HG03196 (cell line): ENCODE data around the gene NELL1.
A peak's percentile ranks its signal among the peaks of the same experiment; 100 is the strongest.

ENCODE experiments used
- ATAC-seq: cut with Tn5 transposase; IDR thresholded peaks from one replicate; pipeline ENCODE4 v1.9.1; 2021; ENCODE audit not compliant: unreplicated experiment

Gene NELL1

DNA sequence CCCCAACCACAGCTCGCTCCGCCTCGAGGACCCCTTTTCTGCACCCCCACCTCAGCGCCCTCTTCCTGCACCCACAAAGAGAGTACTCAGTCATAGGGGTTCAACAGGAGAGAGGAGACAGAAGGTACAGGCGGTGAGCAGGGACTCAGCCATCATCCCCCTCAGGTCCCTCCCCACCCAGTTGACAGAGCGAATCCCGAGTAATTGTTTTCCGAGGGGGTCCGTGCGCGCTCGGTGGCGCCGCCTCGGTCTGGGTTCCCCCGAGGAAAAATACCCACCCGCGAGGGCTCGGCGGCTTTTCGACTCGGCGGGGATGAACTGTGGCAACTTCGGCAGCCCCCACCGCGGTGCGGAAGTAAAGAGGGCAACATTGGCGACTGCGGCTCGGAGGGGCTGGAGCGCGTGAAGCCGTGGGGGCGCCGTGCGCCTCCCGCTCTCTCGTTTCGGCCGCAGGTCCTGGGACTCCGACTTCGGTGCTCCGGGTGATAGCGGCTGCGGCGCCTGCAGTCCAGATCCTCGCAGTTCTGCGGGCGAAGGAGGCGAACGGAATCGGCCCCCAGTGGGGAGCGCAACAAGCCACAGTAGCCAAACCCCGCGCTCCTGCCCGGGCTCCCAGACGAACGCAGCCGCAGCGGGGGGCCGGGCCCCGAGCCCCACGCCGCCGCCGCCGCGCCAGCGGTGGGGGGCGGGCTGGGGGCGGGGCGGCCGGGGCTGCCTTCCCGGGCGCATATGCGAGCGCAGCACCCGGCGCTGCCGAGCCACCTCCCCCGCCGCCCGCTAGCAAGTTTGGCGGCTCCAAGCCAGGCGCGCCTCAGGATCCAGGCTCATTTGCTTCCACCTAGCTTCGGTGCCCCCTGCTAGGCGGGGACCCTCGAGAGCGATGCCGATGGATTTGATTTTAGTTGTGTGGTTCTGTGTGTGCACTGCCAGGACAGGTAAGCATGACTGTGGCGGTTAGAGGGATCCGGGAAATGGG, at the start of gene NELL1:
Gene NELL1 (plus strand): TSS at position 743 of the 976 bp plus-strand sequence.
- no peak for ATAC-seq

DNA sequence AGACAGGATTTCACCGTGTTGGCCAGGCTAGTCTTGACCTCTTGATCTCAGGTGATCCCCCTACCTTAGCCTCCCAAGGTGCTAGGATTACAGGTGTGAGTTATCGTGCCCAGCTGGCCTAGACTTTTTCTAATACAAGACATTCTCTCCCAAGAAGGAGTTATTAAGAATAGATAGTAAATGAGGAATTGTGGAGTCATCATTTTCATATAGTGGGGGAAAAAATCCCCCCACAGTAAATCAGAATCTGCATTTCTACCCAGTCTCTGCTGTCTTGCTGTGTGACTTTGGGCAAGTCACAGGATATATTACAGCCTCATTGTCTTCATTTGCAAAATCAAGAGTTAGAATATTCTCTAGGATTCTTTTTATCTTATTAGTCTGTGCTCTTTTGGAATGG, 48.4 kb upstream of the NELL1 start:
- ATAC-seq = no peak

DNA sequence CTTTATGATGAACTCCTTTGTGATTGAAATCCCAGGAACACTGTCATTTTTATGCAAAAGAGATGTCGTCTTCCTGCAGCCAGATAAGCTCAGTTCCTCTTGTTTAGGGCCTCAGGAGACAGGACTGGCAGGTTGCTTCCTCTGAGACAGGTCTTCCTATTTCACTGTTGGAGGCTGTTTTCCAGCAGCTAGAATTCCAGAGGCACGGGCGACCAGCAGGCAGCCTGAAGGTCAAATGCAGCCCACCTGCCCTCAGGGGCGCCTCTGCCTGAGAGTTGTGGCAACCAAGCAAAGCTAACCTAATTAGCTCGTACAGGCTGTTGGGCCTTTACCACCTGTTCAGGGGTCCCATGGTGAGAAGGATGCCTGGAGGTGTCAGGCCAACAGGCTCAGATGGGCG, 47.7 kb upstream of the NELL1 start:
- no peak for ATAC-seq

DNA sequence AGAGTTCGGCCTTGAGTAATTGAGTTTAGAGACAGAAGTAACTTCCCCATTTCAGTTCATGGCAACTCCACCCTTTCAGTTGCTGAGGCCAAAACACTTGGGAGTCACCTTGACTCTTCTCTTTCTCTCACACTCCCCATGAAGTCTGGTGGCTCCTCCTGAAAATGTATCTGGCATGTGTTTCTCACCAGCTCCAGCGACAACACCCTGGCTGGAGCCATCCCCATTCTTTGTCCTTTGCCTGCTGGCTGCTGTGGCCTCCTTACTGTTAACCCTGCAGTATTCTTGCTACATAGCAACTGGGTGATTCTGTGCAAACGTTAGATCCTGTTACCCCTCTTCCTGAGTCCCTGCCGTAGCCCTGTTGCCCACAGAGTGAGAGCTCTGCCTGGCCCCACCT, 46.1 kb upstream of the NELL1 start:
- ATAC-seq = no peak

GRCh38 chr11:20626279-20626678, 43.1 kb upstream of the NELL1 start:
- ATAC-seq = no peak

DNA sequence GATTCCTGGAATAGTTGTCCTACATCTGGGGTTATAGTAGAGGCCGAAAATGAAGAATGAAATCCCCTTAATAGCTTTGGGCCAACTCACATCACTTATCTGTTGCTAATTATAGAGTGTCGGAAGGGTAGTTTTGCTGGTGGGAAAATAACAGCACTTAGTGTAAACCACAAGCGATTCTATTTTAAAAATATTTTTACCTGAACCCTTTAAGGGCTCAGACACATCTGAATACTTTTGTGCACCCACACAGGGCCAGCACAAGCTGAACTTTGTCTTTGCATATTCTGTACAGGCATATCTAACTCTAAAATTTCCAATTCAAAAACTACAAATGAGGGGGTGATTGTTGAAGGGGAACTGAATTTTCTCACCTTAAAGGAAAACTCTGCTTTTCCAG, 42.4 kb upstream of the NELL1 start:
- ATAC-seq = no peak

- no peak for ATAC-seq
Observed at GRCh38 chr11:20627701-20628100, 41.7 kb upstream of the NELL1 start.

DNA sequence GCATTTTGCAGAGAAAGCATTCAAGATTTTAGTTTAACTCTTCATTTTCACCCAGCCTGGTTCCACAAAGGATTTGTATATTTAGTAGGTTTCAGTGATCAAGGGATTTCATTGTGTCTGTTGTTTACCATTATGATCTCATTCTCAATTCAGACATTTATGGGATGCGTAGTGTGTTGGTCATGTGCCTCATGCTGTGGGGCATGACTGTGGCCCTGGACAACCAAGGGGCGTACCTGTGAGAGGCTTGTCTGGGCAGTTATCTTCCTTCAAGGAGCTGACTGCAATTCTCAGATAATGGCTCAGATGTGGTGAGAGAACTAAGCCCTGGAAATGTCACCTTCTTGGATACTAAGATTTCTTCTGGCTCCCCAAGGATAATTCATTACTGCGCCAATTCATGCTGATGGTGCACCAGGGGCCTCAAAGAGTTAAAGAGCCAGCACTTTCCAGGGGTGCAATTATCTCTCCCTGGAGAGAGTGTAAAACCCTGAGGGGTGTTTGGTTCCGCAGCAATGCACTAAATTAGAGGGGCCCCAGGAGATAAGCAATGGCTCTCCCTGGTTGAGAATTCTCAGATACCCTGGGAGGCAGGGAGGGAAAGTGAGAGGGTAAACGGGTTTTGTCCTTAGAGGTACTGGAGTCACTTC, 37.7 kb upstream of the NELL1 start:
- no peak for ATAC-seq

DNA sequence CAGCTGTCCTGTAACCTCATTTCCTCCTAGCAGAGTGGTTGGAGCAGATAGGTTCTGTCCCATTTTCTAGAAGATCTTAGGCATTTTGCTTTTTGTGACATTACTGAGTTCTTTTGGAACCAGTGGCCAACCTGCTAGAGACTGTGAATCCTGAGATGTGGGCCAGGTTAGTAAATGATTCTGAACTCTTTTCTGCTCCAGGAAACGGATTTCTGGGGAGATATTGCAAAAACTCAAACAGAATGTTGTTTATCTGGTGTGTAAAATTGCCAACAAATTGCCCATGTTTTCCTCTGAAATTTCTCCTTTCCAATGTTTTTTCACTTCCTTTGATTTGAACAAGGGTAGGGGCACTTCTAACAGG, 37.2 kb upstream of the NELL1 start:
- ATAC-seq = no peak

DNA sequence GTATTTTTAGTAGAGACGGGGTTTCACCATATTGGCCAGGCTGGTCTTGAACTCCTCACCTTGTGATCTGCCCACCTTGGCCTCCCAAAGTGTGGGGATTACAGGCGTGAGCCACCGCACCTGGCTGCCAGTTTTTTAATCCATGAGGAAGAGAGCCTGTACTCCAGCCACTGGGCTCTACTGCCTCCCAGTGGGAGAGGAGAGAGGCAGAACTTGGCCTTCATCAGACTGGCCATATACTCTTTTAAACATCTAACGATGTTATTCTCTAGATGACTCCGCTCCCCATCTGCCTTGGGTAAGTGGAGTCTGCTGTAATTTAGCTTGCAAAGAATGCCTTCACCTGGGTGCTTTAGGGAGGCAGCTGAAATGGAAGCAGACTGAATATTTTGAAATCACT, 35.3 kb upstream of the NELL1 start:
- no peak for ATAC-seq

GRCh38 chr11:20634781-20635180, 34.6 kb upstream of the NELL1 start:
- ATAC-seq = no peak

GRCh38 chr11:20638074-20638473, 31.3 kb upstream of the NELL1 start:
- ATAC-seq = no peak

- no peak for ATAC-seq
Observed at GRCh38 chr11:20639688-20640087, 29.7 kb upstream of the NELL1 start.

- no peak for ATAC-seq
Observed at GRCh38 chr11:20640401-20640800, 29.0 kb upstream of the NELL1 start.

- no peak for ATAC-seq
Observed at GRCh38 chr11:20644360-20644759, 25.0 kb upstream of the NELL1 start.

DNA sequence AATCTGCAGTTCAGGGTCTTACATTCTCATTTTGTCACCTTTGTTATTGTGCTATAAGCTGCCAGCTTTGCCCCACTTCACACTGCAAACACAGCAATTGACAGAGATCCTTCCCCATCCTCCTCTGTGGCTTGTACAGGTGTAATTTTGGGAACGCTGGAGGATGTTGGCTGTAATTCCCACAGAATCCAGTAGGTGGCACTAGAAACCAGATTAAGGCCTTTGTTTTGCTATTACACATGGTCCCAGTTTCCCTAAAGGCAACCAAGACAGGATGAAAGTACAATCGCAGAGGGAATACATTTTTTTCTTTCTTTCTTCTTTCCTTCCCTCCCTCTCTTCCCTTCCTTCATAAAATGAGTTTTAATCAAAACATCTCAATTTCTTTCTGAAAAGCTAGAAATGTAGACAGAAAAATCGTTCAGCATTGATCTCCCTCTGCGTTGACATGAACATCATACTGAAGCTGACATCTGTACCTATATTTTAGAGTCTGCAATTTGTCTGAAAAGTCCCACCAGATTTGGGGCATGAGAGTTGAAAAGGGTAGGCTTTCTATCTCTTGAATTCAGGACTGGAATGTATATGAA, 21.3 kb upstream of the NELL1 start:
- ATAC-seq = peak; percentile 67

DNA sequence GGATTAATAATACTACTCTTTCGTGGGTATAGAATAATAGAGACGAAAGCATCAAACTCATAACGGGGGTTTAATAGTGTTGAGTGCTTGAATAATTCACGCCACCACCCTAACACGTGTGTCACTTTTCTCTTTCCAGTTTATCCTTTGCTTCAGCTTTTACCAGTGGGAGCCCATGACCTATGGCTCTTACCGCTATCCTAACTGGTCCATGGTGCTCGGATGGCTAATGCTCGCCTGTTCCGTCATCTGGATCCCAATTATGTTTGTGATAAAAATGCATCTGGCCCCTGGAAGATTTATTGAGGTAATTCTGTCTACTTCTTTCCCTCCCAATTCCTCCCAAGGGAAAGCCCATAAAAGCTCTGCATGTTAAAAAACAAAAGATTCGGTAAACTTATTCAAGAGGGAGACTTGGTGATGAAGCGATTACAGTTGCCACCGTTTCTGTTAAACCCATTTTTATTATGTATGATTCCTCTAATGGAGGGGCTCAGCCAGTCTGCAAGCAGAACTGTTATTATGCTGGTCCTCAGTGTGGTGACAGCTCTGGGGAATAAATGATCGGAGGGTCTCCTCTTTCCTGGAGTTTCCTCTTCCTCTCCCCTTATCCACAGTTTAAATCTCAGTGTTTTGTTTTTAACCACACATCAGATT, 17.1 kb upstream of the NELL1 start:
- ATAC-seq = no peak

DNA sequence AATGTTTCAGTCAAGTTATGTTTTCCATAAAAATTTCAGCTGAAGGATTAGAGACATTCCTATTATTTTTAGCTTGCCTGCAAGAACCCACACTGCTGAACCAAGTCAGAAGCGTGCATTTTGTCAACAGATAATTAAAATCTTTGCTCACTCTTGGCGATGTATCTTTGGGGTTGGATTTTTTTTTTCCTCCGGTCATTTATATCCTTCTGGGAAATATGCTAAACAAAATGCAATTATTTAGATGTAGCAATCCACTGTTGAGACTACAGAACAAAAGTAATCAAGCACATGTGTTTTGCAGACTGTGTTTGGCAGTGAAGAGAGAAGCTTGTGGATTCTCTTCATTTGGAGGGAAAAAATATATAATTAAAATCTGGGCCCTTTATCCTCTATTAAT, 15.3 kb upstream of the NELL1 start:
- ATAC-seq = no peak

- no peak for ATAC-seq
Observed at GRCh38 chr11:20656901-20657300, 12.5 kb upstream of the NELL1 start.

DNA sequence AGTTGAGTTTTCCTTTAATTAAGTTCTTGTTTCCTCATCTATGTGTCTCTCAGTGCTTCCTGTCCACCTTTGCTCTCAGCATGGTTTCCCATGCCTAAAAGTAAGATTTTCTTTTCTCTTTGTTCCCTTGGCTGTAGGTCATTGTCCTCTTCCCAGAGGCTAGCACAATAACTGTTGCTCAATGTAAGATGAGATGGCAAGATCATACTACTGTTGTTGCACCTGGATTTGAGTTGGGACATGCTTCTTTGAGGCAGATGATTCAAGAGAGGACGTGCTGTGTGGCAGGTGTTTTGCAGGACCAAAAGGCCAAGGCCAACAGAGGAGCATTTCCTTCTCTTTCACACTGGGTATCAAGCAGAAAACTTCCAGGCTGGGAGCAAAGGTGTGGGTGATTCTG, 11.3 kb upstream of the NELL1 start:
- ATAC-seq = no peak

- ATAC-seq = no peak
Observed at GRCh38 chr11:20661445-20661844, 7.9 kb upstream of the NELL1 start.

DNA sequence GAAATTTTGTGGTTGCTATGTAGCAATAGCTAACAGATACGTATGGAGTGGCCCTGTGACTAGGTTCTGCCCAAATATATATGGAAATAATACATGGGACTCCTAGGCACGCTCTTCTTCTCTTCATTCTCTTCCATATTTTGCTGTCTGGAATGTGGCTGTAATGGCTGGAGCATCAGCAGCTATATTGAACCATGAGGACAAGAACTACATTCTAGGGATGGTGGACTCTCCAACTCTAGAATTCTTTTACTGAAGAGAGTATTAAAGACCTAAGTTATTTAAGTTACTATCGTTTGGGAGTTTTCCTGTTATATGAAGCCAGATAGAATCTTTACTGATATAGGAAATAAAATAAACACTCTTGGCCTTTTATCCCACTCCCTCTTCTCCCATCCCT, 7.5 kb upstream of the NELL1 start:
- ATAC-seq = no peak
